Activated CD8-positive, alpha-beta memory T cell treated with anti-CD3 and anti-CD28 coated beads for 24 hours (primary cell): Measurements from ENCODE around the gene SRGAP2B.
"Not testable (repeated sequence)": the region's sequence is repeated elsewhere in the genome, so short reads cannot be mapped to it uniquely, and the experiment has no call there.

ENCODE experiments used
- DNase-seq: peaks from one replicate; pipeline ENCODE4 v3.0.0-alpha.2; 2020

Gene SRGAP2B

DNA sequence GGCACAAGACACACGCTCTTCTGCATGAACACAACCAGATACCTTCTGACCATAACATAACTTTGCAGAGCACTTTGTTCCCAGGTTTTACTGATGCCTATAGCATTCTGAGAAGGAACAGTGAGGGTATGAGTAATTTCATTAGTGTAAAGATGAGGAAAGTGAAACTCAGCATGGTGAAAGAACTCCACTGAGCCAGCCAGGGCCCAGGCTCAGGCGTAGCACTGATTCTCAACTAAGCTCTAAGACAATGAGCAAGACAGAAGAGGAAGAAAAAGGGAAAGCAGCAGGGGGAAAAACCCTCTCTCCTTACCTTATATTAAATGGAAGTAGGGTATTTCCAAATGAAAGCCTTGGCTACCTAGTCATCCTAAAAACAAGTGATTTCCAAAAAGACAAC, 155.1 kb downstream of the SRGAP2B start:
- not testable (repeated sequence) for DNase-seq

DNA sequence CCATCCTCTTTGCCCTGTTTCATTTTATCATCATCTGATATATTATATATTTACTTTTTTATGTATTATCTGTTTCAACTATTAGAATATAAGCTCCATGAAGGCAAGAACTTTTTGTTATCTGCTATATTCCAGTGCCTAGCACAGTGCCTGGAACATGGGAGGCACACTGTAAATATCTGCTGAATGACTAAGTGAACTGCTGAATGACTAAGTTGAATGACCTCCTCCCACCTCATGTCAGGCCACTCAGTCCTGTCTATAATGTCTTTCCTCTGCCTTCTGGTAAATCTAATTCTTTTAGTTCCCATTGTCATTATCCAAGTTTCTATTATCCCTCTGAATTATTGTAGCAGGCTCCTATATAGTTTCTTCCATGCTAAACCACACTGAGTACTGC, 156.5 kb downstream of the SRGAP2B start:
- DNase-seq = not testable (repeated sequence)

DNA sequence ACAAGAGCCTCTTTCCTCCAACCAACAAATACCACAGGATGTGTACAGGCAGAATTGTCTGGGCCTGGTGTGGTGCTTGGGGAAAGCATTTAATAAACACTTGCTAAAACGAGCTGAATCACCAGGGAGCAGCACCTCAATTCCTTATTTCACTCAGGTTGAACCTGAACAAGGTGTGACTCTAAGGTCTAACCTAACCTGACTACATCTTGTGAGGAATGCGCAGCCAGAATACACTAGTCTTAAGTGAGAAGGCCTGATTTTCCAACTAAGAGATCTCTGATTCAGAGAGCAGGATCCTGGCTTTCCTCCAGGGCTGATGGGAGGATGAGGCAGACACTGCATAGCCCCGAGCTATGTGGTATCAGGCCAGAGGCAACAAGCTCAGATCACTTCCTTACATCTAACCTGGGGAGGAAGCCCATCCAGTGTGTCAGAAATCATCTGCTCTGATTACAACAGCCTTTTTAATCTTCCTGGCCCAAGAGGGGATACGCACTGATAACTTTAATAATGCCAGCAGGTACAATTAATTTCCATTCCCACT, 158.9 kb downstream of the SRGAP2B start:
- DNase-seq = not testable (repeated sequence)

DNA sequence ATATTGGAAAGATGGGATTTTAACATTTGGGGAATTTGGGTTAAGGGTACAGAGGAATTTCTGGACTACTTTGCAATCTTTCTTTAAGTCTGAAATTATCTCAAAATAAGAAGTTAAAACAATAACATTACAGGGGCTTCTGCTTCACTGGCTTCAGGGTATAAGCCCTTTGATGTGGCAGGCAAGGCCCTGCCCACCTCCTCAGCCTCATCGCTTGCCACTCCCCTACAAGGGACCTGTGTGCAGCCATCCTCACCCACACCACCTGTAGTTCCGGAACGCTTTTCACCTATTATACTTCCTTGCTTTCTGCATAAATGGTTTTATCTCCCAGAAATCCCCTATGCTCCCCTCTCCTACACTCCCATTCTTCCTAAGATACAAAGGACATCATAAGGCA, 159.8 kb downstream of the SRGAP2B start:
- not testable (repeated sequence) for DNase-seq

DNA sequence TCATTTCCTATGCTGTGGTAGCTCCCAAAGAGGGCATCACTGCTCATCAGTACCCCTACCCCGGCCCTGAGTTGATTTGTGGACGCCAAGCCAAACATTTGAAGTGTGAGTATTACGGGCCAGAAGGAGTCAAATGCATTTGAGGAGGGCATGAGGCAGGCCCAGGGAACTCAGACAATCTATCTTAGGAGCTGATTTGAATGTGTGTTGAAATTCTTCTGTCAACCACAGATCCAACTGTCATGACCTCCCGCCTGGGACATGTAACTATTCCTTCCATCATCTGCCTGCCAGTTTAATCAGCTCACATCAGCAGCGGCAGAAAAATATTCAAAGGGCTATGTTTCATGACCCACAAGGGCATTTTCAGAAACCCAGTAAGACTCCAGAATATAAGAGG, 162.1 kb downstream of the SRGAP2B start:
- DNase-seq = not testable (repeated sequence)

DNA sequence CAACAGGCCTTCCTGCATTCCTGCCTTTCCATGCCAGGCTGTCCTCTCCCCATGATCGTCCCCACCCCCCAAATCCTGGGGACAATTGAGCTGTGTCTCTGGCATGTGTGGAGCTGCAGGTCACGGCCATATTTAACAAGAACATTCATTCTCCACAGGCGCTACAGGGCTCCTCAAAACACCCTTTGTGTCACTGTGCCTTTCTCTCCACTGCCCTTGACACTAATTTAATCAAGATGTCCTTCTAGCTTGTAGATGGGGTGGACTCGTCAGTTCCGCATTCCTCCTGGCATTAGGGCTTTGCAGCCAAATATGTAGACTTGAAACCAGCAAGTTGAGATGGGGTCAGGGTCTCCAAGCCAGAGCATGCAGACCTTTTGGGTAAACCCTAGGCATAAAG, 163.0 kb downstream of the SRGAP2B start:
- DNase-seq = not testable (repeated sequence)

DNA sequence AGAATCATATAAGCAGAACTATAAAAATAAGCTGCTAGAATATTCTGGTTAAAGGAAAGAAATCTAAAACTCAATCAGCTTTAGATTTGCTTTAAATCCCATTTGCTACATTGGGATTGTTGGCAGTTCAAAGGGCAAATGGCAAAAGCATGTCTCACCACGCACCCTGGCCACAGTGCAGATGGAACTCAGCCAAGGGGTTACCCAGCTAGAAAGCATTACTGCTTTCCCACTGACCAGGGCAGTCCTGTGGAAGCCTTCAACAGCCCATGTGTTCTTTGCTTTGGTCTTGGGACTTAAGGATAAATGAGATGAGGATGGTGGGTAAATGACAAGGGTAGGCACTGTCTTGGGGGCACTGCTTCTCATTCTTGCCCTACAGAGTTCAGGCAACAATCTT, 163.6 kb downstream of the SRGAP2B start:
- not testable (repeated sequence) for DNase-seq

DNA sequence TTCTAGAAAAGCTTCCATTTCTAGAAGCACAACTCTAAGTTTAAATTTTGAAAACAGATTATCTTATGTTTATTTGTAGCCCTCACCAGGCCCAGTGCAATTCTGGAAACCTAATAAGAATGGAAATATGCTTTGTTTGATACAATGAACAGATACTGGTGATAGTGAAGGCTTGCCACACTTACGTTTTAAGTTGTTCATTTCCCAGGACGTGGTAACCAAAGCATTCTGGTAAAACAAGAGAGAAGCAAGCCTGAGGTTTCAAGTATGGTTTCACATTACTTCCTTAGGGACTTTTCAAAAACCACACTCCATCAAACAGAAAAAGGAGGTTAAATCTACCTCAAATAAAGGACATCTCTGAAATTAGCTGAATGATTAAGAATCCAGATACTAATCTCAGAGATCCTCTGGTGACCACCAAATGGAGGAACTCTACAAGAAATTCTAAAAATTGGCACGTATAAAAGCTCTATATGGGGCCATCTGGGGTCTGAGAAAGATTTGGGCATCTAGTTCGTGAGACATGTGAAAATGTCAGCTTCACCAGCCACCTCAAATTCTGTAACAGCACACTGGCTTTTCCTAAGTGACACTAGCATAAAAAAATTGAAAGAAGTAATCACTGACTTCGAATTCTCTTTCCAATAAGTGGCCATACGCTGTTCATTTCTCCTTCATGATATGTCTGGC, 164.9 kb downstream of the SRGAP2B start:
- not testable (repeated sequence) for DNase-seq

DNA sequence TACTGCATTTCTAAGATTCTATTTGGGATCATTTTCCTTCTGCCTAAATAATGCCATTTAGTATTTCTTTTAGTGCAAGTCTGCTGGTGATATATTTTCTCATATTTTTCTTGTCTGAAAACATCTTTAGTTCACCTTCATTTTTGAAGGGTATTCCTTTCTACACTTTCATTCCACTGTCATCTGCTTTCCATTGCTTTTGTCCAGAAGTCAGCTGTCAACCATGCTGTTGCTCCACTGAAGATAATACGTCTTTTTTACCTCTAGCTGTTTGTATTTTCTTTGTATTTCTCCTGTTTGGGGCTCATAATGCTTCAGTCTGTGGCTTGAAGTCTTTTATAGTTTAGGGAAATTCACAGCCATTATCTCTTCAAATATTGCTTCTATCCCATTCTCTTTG, 167.8 kb downstream of the SRGAP2B start:
- not testable (repeated sequence) for DNase-seq

DNA sequence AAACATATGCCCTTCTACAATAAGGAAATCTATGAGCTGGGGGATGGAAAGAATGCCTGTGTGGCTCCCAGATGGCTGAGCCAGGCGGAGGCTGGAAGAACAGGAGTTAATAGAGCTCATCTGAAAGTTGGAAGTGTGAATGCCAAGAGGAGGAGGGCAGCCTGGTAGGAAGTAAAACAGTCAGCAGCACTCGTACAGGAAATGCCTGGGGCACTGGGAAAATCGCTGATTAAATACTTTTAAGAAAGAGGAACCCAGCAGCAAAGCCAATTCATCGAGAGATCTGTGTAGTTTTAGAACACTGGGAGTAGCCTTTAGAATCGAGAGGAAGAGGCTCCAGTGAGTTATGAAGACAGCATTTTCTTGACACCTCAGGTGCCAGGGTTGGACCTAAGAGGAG, 171.5 kb downstream of the SRGAP2B start:
- DNase-seq = not testable (repeated sequence)

DNA sequence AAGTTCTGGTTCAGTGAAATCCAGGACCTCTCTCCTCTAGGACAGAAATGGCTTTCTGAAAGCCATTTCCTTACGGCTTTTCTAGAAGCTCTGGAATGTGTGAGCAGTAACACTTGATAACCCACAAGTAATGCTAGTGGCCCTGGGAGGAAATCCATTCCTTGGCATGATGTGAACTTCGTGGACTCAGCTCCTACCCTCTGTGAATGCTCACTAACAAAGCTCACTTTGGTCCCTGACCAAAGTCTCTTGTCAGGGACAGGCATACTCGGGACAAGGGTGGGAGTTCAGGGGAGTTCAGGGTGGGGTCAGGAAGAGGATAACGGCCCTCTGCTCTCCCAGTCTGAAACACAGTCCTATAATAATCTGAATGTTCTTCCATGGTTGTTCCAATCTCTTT, 172.3 kb downstream of the SRGAP2B start:
- not testable (repeated sequence) for DNase-seq

DNA sequence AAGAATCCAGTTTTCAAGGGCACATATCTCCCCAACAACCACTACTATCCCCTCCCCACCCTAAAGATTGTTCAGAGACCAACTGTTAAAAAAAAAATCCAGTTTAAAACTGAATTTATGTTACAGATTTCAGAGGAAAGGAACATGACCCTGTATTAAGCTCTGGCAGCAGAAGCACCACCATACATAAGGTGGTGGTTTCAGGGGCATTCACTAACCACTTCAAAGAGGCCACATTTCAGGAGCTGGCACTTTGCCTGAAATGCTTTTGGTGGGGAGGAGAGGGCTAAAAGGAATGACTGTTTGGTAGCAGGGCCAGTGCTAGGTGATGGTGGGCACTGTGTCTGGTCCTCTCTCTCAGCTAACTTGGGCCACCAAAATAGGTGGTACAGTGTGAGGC, 176.0 kb downstream of the SRGAP2B start:
- DNase-seq = not testable (repeated sequence)

DNA sequence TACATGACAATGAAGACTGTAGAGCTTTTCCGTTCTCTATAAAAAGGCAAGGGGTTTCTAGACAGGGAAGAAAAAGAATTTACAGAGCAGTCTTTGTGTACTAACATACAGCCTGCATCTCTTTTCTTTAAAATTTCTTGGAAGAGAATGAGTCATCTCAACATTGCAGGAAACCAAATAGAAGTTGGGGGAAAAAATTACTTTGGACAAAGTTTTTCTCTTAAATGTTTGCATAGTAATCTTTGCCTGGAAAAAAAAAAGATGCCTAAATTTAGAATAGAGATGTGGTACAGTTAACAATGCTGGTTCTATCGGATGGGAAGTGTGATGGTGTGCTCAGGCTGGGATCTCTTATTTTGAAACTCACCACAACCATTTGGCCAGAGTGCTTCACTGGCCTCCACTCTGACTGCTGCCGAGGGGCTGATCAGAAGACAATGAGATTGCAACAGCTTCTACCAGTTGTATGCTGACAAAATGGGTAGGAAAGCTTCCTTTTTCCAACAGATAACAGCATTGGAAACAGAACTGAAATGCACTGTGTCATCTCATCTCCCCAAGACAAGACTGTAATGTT, 177.0 kb downstream of the SRGAP2B start:
- DNase-seq = not testable (repeated sequence)

DNA sequence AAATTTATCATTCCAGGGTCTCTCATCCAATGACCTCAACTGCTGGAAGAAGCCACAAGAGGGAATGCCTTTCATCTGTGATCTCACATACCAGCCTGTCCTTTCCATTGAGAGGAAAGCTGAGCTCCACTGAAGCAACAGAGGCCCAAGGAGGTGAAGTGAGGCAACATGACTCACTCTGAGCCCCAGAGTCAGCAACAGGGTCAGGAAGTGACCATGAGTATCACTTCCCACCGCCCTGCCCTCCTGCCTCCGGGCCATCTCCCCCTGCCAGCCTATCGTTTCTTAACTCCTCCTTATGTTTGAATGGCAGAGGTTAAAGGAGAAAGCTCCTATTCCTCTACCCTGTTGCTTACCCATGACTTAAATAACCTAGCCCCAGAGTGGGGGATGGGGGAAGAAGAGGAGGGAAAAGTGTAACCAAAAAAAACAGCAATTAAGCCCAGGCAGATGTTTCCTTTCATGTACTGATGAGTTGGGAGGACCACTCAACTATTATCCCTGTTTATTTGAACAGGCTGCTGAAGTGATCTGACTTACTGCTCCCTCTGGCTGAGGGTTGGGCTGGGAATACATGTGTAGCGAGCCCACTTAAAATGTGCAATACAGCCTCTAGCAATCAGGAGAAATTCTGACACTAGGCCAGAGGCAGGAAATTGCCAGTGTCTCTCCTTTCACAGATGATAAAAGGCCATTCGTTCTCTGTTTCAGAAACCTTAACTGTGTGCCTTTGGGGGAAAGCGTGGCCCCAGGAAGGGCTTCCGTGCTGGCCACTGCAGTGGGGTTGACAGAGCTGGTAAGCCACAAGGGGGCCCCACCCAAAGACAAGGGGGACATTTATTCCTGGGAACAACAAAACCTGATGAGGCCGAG, 177.7 kb downstream of the SRGAP2B start:
- not testable (repeated sequence) for DNase-seq

DNA sequence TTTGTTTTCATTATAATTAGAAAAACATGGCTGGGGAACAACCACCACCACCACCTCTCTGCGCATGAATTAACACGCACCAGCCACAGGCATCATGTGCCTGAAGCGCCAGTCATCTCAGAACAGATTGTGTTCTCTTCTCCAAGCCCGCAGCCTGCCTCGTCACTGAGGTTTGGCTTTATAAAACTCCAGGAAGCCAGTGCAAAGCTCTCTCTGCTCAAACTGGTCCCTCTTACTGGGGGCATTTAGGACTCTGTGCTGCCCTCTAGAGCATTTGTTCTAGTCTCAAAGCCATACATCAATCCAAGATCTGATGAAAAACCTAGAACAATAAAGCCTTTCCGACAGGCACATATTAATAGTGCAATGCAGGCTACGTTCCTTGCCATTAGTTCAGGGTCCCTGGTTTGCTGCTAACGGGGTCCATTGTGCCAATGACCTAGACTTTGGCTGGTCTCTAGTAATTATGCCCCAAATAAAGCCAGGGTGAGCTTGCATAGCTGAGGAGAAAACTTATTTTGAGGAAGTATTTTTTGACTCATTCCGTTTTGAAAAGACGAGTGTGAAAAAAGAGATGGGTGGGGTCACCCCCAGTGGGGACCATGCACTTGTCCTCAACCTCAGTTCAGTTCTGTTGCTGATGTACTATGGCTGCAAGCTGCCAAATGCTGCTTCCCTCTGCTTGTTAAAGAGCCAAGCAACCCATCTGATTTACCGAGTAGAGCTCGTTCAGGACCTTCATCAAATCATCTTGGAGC, 181.0 kb downstream of the SRGAP2B start:
- DNase-seq = not testable (repeated sequence)

DNA sequence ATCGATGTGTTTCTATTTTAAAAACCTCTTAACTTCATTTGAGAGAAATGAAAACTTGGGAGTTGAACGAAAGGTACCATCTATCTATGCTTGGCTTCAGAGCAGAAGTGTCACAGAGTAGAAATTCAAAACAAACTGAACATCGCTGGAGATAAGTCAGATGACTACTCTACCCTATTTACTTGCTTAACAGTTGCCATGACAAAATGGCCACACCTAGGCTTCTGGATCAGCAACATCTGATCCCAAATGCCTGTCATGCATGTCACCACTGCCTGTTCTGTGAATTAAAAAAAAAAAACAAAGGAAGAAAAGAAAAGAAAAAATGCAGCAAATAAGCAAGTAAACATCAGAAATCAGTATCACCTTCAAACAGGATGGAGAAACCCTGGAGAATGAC, 181.7 kb downstream of the SRGAP2B start:
- not testable (repeated sequence) for DNase-seq

DNA sequence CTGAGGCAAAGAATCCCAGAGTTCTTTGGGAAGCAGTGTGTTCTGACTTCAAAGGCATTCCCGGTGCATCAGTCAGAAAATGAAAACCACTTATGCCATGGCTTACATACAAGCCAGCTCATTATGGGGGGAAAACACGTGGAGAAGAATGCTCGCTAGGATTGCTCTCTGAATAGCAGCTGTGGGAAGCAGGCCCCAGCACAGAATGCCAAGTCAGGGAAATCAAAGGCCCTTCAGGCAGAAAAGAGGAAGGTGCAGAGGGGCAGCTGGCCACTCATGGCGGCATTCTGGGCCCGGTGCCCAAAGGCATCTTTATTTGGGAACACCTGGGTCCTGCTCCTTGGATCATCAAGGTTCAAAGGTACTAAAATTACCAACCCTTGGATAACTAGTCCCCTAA, 184.4 kb downstream of the SRGAP2B start:
- DNase-seq = not testable (repeated sequence)

DNA sequence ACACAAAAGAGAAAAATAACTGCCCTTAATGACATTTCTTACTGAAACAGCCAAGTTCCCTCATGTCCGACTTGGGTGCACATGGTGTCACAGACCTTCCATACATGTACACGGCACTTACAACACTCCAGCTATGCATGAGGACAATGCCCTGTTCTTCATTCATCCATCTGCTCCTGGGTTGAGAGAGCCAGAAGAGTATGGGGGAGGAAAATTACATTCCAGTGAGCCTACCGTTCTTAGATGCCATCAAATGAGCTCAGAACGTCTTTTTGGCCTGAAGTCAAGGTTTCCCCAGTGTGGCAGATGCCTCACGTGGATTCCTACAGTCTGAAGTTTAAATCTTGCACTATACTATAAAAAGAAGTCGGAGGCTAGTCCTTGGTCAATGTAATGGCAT, 194.3 kb downstream of the SRGAP2B start:
- not testable (repeated sequence) for DNase-seq

DNA sequence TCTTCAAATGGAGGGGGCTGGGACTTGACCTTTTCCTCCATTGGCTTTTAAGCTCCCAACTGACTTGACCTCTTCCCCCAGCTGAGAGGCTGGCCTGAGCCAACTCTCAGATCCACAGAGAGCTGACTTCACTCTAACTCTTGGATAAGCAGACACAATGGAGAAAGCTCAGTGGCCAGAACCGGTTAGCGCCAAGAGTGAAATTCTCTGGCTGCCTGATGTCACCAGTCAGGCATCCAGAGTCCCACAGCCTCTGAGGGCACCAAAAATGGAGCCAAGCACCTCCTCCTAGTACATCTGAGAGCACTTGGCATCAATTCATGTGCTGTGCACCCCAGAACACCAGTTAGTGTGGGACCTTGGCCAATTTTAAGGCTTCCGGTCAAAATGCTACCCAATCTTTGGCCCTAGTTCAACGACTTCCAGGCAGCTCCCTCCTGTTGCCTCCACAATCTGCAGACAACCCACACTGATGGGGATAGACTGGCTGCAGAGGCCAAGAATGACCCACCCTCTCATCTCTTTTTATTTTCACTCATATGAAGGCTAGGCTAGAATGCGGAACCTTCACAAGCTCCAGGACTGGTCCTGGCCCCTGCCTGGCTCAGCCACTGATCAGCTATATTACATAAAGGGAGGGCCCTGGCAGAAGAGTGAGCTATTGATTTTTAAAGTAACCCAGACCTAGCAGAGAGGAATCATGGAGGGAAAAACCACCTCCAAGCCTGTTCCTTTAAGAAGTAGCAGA, 200.5 kb downstream of the SRGAP2B start:
- DNase-seq = not testable (repeated sequence)

DNA sequence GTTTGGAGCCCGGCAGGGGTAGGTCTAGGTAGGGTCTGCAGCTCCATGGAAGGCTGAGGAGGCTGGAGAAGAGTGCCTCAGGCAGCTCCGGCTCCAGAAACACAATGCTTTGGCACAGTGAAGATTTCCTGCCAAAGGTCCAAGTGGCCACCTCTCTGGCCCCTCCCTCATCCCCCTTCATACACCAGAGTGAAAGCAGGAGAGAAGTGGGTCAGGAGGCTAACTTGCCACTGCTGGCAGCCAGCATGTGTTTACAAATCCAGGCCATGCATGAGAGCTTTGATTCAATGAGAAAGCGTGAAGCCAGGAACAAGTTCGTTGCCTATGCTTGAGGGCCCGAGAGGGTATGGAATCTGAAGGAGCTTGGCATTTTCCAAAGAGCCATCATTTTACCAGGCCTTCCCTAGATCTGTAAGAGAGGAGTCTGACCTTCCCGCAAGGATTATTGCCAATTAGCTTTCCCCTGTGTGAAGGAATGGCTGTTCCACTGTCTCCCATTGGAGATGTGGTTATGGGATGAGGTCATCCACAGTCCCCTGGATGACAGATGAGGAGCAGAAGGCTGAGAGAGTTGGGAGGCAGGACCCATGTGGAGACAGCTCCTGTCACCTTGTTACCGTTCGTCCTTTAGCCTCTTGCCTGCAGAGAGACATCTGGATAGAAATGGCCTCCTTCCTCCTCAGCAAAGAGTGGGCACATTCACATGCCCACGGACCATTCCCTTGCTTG, 201.3 kb downstream of the SRGAP2B start:
- DNase-seq = not testable (repeated sequence)

DNA sequence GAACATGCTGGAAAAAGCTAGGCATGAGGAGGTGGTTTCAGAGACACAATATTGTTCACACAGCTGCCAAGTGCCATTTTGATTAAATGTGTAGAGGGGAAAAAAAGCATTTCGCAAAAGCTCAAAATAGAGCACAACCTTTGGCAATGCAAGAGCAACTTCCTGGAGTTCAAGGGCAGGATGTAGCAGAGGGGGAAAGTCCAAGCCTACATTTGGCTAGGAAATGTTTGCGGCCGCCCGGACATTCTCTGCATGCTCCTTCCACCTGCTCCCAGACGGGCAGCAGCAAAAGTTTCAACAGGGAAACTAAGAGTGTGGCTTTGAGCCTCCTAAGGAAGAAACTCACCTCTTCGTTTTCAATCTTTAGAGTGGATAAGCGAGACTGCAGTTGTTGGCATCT, 202.1 kb downstream of the SRGAP2B start:
- DNase-seq = not testable (repeated sequence)
